Measurements from ENCODE around the gene SEMA4G. TPM values are rescaled to one million over a fixed set of nuclear protein-coding genes. Genes with fewer than 3 reads are reported as not detected.
A peak's percentile ranks its signal among the peaks of the same experiment; 100 is the strongest.

SEMA4G gene
- total RNA-seq (1 to 10 TPM; 3.0 to 7.4 TPM), polyA plus RNA-seq (1 to 10 TPM; 1.2 to 2.5 TPM)
- long read RNA-seq, donor 1, partial matches to known transcripts: 0 of 1 reads
- long read RNA-seq, donor 1, other reads (novel, unspliced or antisense): 0 of 1 reads
- long read RNA-seq, donor 2, partial matches to known transcripts: 0 of 1 reads
- long read RNA-seq, donor 2, other reads (novel, unspliced or antisense): 0 of 1 reads
- long read RNA-seq, donor 3, partial matches to known transcripts: 45 of 69 reads
- long read RNA-seq, donor 3, other reads (novel, unspliced or antisense): 23 of 69 reads
- long read RNA-seq, donor 4, partial matches to known transcripts: 57 of 57 reads
- long read RNA-seq, donor 4, other reads (novel, unspliced or antisense): 0 of 57 reads
- long read RNA-seq, donor 5, full-length matches to known transcripts: 5 of 5 reads
- long read RNA-seq, donor 5, partial matches to known transcripts: 0 of 5 reads
- long read RNA-seq, donor 5, other reads (novel, unspliced or antisense): 0 of 5 reads

- WGBS, 2 donors: 2 to 4% methylated on average over 43 to 70 of the region's 70 CpGs
- Histone ChIP-seq H3K4me1 (ENCODE audit: control insufficient read depth in 5 of 5, insufficient read depth in 5 of 5, low read length in 5 of 5) (peaks cover 0 to 16% (median 7%) of the 10 kb centered on the region in 5 donors), H3K27ac (ENCODE audit: low read depth in 1 of 2, low read length in 1 of 2) (no peak within 1 kb of the TSS), H3K9me3 (ENCODE audit: control insufficient read depth in 4 of 4, insufficient read depth in 3 of 4, low read length in 3 of 4) (no peaks in the 10 kb centered on the region), H3K9ac (ENCODE audit: insufficient read depth in 1 of 2, low read length in 2 of 2) (no peak within 1 kb of the TSS), H3K27me3 (ENCODE audit: control insufficient read depth in 3 of 3, insufficient read depth in 3 of 3, low read length in 2 of 3) (no peaks in the 10 kb centered on the region), H3K36me3 (ENCODE audit: control insufficient read depth in 4 of 4, insufficient read depth in 4 of 4, low read length in 4 of 4) (peaks cover under 1 to 18% (median 7%) of the 10 kb centered on the region in 4 donors), H3K4me3 (peak within 1 kb of the TSS; percentile 25)
- ATAC-seq (ENCODE audit: insufficient read depth, low FRiP score) (peak; percentile 38), DNase-seq (peak; percentile 42 to 62 (median 51))
- TF ChIP-seq CTCF (IDR thresholded peaks at IDR 0.05; ENCODE audit: control extremely low read depth, extremely low read depth): no peak
Observed at GRCh38 chr10:100969187-100970075, at the start of gene SEMA4G. Gene SEMA4G, plus strand, starts transcription at chr10:100969504. Its CDS starts 3,409 bp downstream, at chr10:100972913.

- Histone ChIP-seq H3K27me3 (ENCODE audit: control insufficient read depth in 3 of 3, insufficient read depth in 3 of 3, low read length in 2 of 3) (no peaks in the 10 kb centered on the region), H3K36me3 (ENCODE audit: control insufficient read depth in 4 of 4, insufficient read depth in 4 of 4, low read length in 4 of 4) (peaks cover 23 to 70% (median 41%) of the 10 kb centered on the region in 4 donors), H3K9me3 (ENCODE audit: control insufficient read depth in 4 of 4, insufficient read depth in 3 of 4, low read length in 3 of 4) (peaks cover 0 to 4% (median 0%) of the 10 kb centered on the region in 4 donors), H3K4me1 (ENCODE audit: control insufficient read depth in 5 of 5, insufficient read depth in 5 of 5, low read length in 5 of 5) (peaks cover 0 to 4% (median 0%) of the 10 kb centered on the region in 5 donors), H3K27ac (ENCODE audit: low read depth in 1 of 2, low read length in 1 of 2) (no peak overlapping the region), H3K4me3 (no peak overlapping the region), H3K9ac (ENCODE audit: insufficient read depth in 1 of 2, low read length in 2 of 2) (no peak overlapping the region)
- DNase-seq (no peak), ATAC-seq (ENCODE audit: insufficient read depth, low FRiP score) (no peak)
- TF ChIP-seq CTCF (IDR thresholded peaks at IDR 0.05; ENCODE audit: control extremely low read depth, extremely low read depth): no peak
Observed at GRCh38 chr10:100923580-100923979, 45.7 kb upstream of the SEMA4G start.

GRCh38 chr10:100927266-100927665 lies 42.0 kb upstream of the SEMA4G start:
- Histone ChIP-seq H3K27ac (ENCODE audit: low read depth in 1 of 2, low read length in 1 of 2) (no peak overlapping the region), H3K9me3 (ENCODE audit: control insufficient read depth in 4 of 4, insufficient read depth in 3 of 4, low read length in 3 of 4) (peaks cover 0 to 4% (median 0%) of the 10 kb centered on the region in 4 donors), H3K9ac (ENCODE audit: insufficient read depth in 1 of 2, low read length in 2 of 2) (no peak overlapping the region), H3K4me1 (ENCODE audit: control insufficient read depth in 5 of 5, insufficient read depth in 5 of 5, low read length in 5 of 5) (peaks cover 0 to 13% (median 0%) of the 10 kb centered on the region in 5 donors), H3K36me3 (ENCODE audit: control insufficient read depth in 4 of 4, insufficient read depth in 4 of 4, low read length in 4 of 4) (peaks cover 25 to 84% (median 54%) of the 10 kb centered on the region in 4 donors), H3K27me3 (ENCODE audit: control insufficient read depth in 3 of 3, insufficient read depth in 3 of 3, low read length in 2 of 3) (no peaks in the 10 kb centered on the region), H3K4me3 (no peak overlapping the region)
- WGBS, 2 donors: 91 to 95% methylated on average over 5 of the region's 5 CpGs
- DNase-seq: no peak
- ATAC-seq (ENCODE audit: insufficient read depth, low FRiP score): no peak
- TF ChIP-seq CTCF (IDR thresholded peaks at IDR 0.05; ENCODE audit: control extremely low read depth, extremely low read depth): no peak
